Measurements from ENCODE around the gene SIRT2.
"Not testable (repeated sequence)": the region's sequence is repeated elsewhere in the genome, so short reads cannot be mapped to it uniquely, and the experiment has no call there.

SIRT2 gene

GRCh38 chr19:38884691-38885090 is 14.7 kb downstream of the SIRT2 start:
- POLR2A ChIA-PET: interaction anchor here (0.7 kb wide), 2 partner anchors 381 to 468 kb away, joined by 3 to 4 read pairs; no protein-coding TSS in a partner anchor

GRCh38 chr19:38883286-38883685 is 16.1 kb downstream of the SIRT2 start:
- H3K27ac ChIP-seq (ENCODE audit: extremely low read depth, low read depth, low read length): 0 out of 2 replicates have a peak overlapping the region, but pooled peaks have one; percentile 2
- ChIA-PET POLR2A (interaction anchor here (0.6 to 2.4 kb wide), 2 partner anchors 34 to 52 kb away, joined by 5 to 9 read pairs; no protein-coding TSS in a partner anchor), CTCF (interaction anchor here (0.6 to 1.4 kb wide), 2 partner anchors 13 to 227 kb away, joined by 6 to 8 read pairs; no protein-coding TSS in a partner anchor)
- TF ChIP-seq ZNF138 (tag by site-specific recombination; IDR thresholded peaks at IDR 0.05; ENCODE audit: borderline replicate concordance) (no peak), ZNF302 (tag by site-specific recombination; IDR thresholded peaks at IDR 0.05; ENCODE audit: low read depth) (no peak), ZNF184 (tag by site-specific recombination; IDR thresholded peaks at IDR 0.05) (no peak), ZFHX2 (tag by site-specific recombination; conservative IDR thresholded peaks at IDR 0.05) (peak; percentile 66), YY1 (tag by site-specific recombination; IDR thresholded peaks at IDR 0.05) (no peak), ZNF48 (tag by site-specific recombination; IDR thresholded peaks at IDR 0.05) (no peak), INSM2 (tag by site-specific recombination; IDR thresholded peaks at IDR 0.05) (no peak), ZNF155 (tag by site-specific recombination; IDR thresholded peaks at IDR 0.05) (no peak), EGR2 (tag by site-specific recombination; IDR thresholded peaks at IDR 0.05; ENCODE audit: low read depth) (0 out of 2 replicates have a peak, but pooled peaks have one; percentile 30), ZNF148 (tag by site-specific recombination; IDR thresholded peaks at IDR 0.05; ENCODE audit: borderline replicate concordance) (no peak), GLI2 (tag by site-specific recombination; IDR thresholded peaks at IDR 0.05; ENCODE audit: borderline replicate concordance, low read depth) (no peak), ZNF26 (tag by site-specific recombination; IDR thresholded peaks at IDR 0.05) (no peak), ZNF624 (tag by site-specific recombination; IDR thresholded peaks at IDR 0.05) (no peak), ZNF785 (tag by site-specific recombination; IDR thresholded peaks at IDR 0.05) (no peak)
- peaks cover 9 to 51% of the 10 kb centered on the region in 2 experiments for H3K36me3 ChIP-seq (ENCODE audit: control insufficient read depth in 2 of 2, insufficient read depth in 1 of 2, low read length in 2 of 2)
- no peak overlapping the region for H3K4me3 ChIP-seq (ENCODE audit: low read depth, low read length)
- peaks cover 4% of the 10 kb centered on the region for H3K4me1 ChIP-seq (ENCODE audit: control insufficient read depth, insufficient read depth, low read length)
- H3K9me3 ChIP-seq (ENCODE audit: control insufficient read depth, insufficient read depth, low read depth, low read length): no peaks in the 10 kb centered on the region

More at GRCh38 chr19:38884691-38885090, 14.7 kb downstream of the SIRT2 start:
- TF ChIP-seq ZNF280D (tag by site-specific recombination; IDR thresholded peaks at IDR 0.05) (0 out of 2 replicates have a peak, but pooled peaks have one; percentile 58), ZNF121 (tag by site-specific recombination; IDR thresholded peaks at IDR 0.05) (peak; percentile 99)
- H3K27ac ChIP-seq (ENCODE audit: extremely low read depth, low read depth, low read length); H3K9me3 ChIP-seq (ENCODE audit: control insufficient read depth, insufficient read depth, low read depth, low read length); H3K4me3 ChIP-seq (ENCODE audit: low read depth, low read length); H3K4me1 ChIP-seq (ENCODE audit: control insufficient read depth, insufficient read depth, low read length): not testable (repeated sequence)
- CTCF ChIA-PET: interaction anchor here (0.5 to 2.2 kb wide), 4 partner anchors 16 to 482 kb away, joined by 4 to 8 read pairs (median 5); partner anchors contain the start of genes FAM98C and NFKBIB
- H3K36me3 ChIP-seq (ENCODE audit: control insufficient read depth in 2 of 2, insufficient read depth in 1 of 2, low read length in 2 of 2): peaks cover 19 to 51% of the 10 kb centered on the region in 2 experiments
